CD8-positive, alpha-beta memory T cell (primary cell): ENCODE results near the gene CAST. TPM values are rescaled to one million over a fixed set of nuclear protein-coding genes. Genes with fewer than 3 reads are reported as not detected.
"Not testable (repeated sequence)": the region's sequence is repeated elsewhere in the genome, so short reads cannot be mapped to it uniquely, and the experiment has no call there.

Source experiments
- CTCF ChIA-PET: fragments of 350-600 bp; sonication (Branson Sonifier 250); formaldehyde crosslinking; loops from one replicate; lab custom pipeline; 2021; ENCODE audit warnings: antibody characterized with exemption; lab: Charles Lee
- POLR2A ChIA-PET: fragments of 350-600 bp; sonication (Branson Sonifier 250); formaldehyde crosslinking; loops from one replicate; lab custom pipeline; 2021; ENCODE audit warnings: antibody characterized with exemption; lab: Charles Lee
- DNase-seq, 5 donors: peaks; one replicate each; pipeline versions ENCODE4 v3.0.0 to v3.0.0-alpha.2; 2020 to 2022; ENCODE audit warnings: mixed read lengths in 1 of 5
- H3K27ac ChIP-seq: one replicate; pipeline ENCODE4 v1.7.0; 2013; ENCODE audit warnings: low read depth, mild to moderate bottlenecking, low read length, moderate library complexity
- H3K27me3 ChIP-seq: 2 replicates; pipeline ENCODE4 v1.7.0; 2013; ENCODE audit warnings: low read length, mild to moderate bottlenecking; ENCODE audit not compliant: insufficient read depth, poor library complexity, severe bottlenecking
- H3K36me3 ChIP-seq: 2 replicates; pipeline ENCODE4 v1.7.0; 2013; ENCODE audit warnings: mild to moderate bottlenecking, low read length, moderate library complexity; ENCODE audit not compliant: insufficient read depth
- H3K4me1 ChIP-seq: 2 replicates; pipeline ENCODE4 v1.7.0; 2013; ENCODE audit warnings: mild to moderate bottlenecking, low read length, moderate library complexity; ENCODE audit not compliant: insufficient read depth
- H3K4me3 ChIP-seq: 2 replicates; pipeline ENCODE4 v1.7.0; 2013; ENCODE audit warnings: mild to moderate bottlenecking, low read length
- H3K9me3 ChIP-seq: 2 replicates; pipeline ENCODE4 v1.7.0; 2013; ENCODE audit warnings: mild to moderate bottlenecking, low read length
- H3K27ac Mint-ChIP-seq, 8 donors: one replicate each; pipeline ENCODE4 v1.8.0; 2020 to 2021; ENCODE audit warnings: mixed read lengths in 8 of 8, mild to moderate bottlenecking in 6 of 8, inconsistent platforms in 3 of 8, moderate library complexity in 3 of 8
- H3K27me3 Mint-ChIP-seq, 2 donors: one replicate each; pipeline ENCODE4 v1.8.0; 2020 to 2021; ENCODE audit warnings: mixed read lengths in 2 of 2, mild to moderate bottlenecking in 1 of 2, moderate library complexity in 1 of 2
- H3K36me3 Mint-ChIP-seq, 3 donors: one replicate each; pipeline ENCODE4 v1.8.0; 2020 to 2021; ENCODE audit warnings: mixed read lengths in 3 of 3, inconsistent platforms in 1 of 3, mild to moderate bottlenecking in 1 of 3
- H3K4me1 Mint-ChIP-seq, 3 donors: one replicate each; pipeline ENCODE4 v1.8.0; 2020 to 2021; ENCODE audit warnings: mixed read lengths in 3 of 3, inconsistent platforms in 1 of 3, mild to moderate bottlenecking in 1 of 3
- H3K4me3 Mint-ChIP-seq, 7 donors: one replicate each; pipeline ENCODE4 v1.8.0; 2020 to 2021; ENCODE audit warnings: mixed read lengths in 7 of 7, mild to moderate bottlenecking in 6 of 7, moderate library complexity in 4 of 7, inconsistent platforms in 2 of 7
- H3K9me3 Mint-ChIP-seq, 5 donors: one replicate each; pipeline ENCODE4 v1.8.0; 2020 to 2022; ENCODE audit warnings: mixed read lengths in 5 of 5, mild to moderate bottlenecking in 3 of 5, moderate library complexity in 2 of 5, inconsistent platforms in 1 of 5
- polyA plus RNA-seq: library from polyadenylated mRNA; unstranded; fragments of 300-500 nt; fragmentation: Illumina TruSeq; gene quantifications from one replicate; pipeline ENCODE4 v1.2.3, GENCODE V29; 2021
- total RNA-seq, 2 experiments: library from RNA; stranded (reverse); gene quantifications; one replicate each; pipeline ENCODE4 v1.2.3, GENCODE V29; 2021

Gene CAST
- total and polyA plus RNA-seq, 3 experiments from 2014 or later: 94.6 to 134 (median 127) TPM

DNA sequence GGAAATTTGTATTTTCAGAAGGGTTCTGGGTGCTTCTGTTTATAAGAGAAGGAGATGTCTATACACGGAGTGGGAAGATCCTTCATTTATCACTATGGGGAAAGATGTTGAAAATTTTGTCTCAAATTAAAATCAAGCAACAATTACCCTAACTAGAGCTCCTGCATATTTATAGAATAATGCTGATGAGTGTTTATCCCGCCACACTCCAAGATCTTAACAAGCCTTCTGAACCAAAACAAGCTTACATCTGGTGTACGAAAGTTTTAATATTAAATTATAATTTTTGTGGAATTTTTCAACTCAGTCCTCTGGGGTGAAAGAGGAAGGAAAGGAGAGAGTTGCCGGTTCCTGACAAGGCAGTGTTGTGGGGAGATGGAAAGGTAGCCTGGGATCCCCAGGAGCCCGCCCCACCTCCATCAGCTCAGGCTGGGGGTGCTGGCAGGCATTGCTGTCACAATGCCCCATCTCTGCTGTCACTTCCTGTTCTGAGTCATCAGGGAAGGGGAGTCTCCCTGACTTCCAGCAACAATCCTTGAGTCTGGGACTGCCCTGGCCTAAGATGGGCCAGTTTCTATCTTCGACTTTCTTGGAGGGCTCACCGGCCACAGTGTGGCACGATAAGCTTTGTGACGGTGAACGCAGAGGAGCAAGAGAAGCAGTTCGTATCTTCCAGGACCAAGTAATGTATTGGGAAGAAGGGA lies 81.0 kb downstream of the CAST start:
- H3K4me1 ChIP-seq: no peaks in the 10 kb centered on the region
- POLR2A ChIA-PET: interaction anchor here (1.2 kb wide), 1 partner anchor 10 kb away, joined by 3 read pairs; no protein-coding TSS in a partner anchor
- peak overlapping the region; percentile 21 for H3K27ac ChIP-seq
- peaks cover 9 to 94% (median 18%) of the 10 kb centered on the region in 3 donors for H3K36me3 Mint-ChIP-seq
- no peak overlapping the region for H3K4me3 ChIP-seq
- H3K27me3 ChIP-seq: no peaks in the 10 kb centered on the region
- no peak overlapping the region for H3K4me3 Mint-ChIP-seq
- CTCF ChIA-PET: interaction anchor here (0.8 to 1.7 kb wide), 4 partner anchors 9 to 419 kb away, joined by 3 to 10 read pairs (median 5); no protein-coding TSS in a partner anchor
- H3K9me3 Mint-ChIP-seq: no peaks in the 10 kb centered on the region
- H3K4me1 Mint-ChIP-seq: no peaks in the 10 kb centered on the region
- H3K27me3 Mint-ChIP-seq: no peaks in the 10 kb centered on the region
- peaks cover 67% of the 10 kb centered on the region for H3K36me3 ChIP-seq
- H3K9me3 ChIP-seq: no peaks in the 10 kb centered on the region
- no peak for DNase-seq
- peak overlapping the region in 6 of 8 donors; percentile 39 to 79 (median 62) for H3K27ac Mint-ChIP-seq

GRCh38 chr5:96743805-96744204 lies 81.6 kb downstream of the CAST start:
- H3K27me3 ChIP-seq: no peaks in the 10 kb centered on the region
- H3K36me3 ChIP-seq: peaks cover 69% of the 10 kb centered on the region
- Mint-ChIP-seq H3K27ac (peak overlapping the region in 6 of 8 donors; percentile 1 to 79 (median 55)), H3K27me3 (no peaks in the 10 kb centered on the region), H3K36me3 (peaks cover 9 to 96% (median 23%) of the 10 kb centered on the region in 3 donors), H3K4me1 (no peaks in the 10 kb centered on the region), H3K9me3 (no peaks in the 10 kb centered on the region), H3K4me3 (no peak overlapping the region)
- H3K4me3 ChIP-seq: no peak overlapping the region
- H3K9me3 ChIP-seq: no peaks in the 10 kb centered on the region
- no peak overlapping the region for H3K27ac ChIP-seq
- POLR2A ChIA-PET: interaction anchor here (1.2 kb wide), 1 partner anchor 9 kb away, joined by 3 read pairs; no protein-coding TSS in a partner anchor
- CTCF ChIA-PET: interaction anchor here (0.8 to 1.6 kb wide), 2 partner anchors 9 to 419 kb away, joined by 3 to 10 read pairs; no protein-coding TSS in a partner anchor
- H3K4me1 ChIP-seq: no peaks in the 10 kb centered on the region
- DNase-seq: no peak

- H3K4me1 Mint-ChIP-seq, POLR2A ChIA-PET, H3K4me1 ChIP-seq, H3K27me3 Mint-ChIP-seq, H3K4me3 ChIP-seq, H3K9me3 ChIP-seq, H3K27me3 ChIP-seq, H3K9me3 Mint-ChIP-seq, CTCF ChIA-PET, H3K27ac ChIP-seq, H3K4me3 Mint-ChIP-seq, DNase-seq: not testable (repeated sequence)
- peak overlapping the region in 6 of 8 donors; percentile 1 to 79 (median 55) for H3K27ac Mint-ChIP-seq
- peaks cover 9 to 96% (median 27%) of the 10 kb centered on the region in 3 donors for H3K36me3 Mint-ChIP-seq
- H3K36me3 ChIP-seq: peaks cover 69% of the 10 kb centered on the region
Observed at GRCh38 chr5:96744218-96744617, 82.0 kb downstream of the CAST start.

GRCh38 chr5:96745025-96745424 lies 82.8 kb downstream of the CAST start:
- no peaks in the 10 kb centered on the region for H3K9me3 ChIP-seq
- H3K27me3 Mint-ChIP-seq: no peaks in the 10 kb centered on the region
- ChIA-PET CTCF (interaction anchor here (1.8 kb wide), 1 partner anchor 131 kb away, joined by 4 read pairs; no protein-coding TSS in a partner anchor), POLR2A (no interaction called here)
- peaks cover 63% of the 10 kb centered on the region for H3K36me3 ChIP-seq
- no peaks in the 10 kb centered on the region for H3K4me1 Mint-ChIP-seq
- no peaks in the 10 kb centered on the region for H3K9me3 Mint-ChIP-seq
- no peak overlapping the region for H3K27ac ChIP-seq
- H3K27ac Mint-ChIP-seq: peak overlapping the region in 5 of 8 donors; percentile 7 to 76 (median 25)
- H3K27me3 ChIP-seq: no peaks in the 10 kb centered on the region
- no peak for DNase-seq
- H3K36me3 Mint-ChIP-seq: peaks cover 9 to 96% (median 27%) of the 10 kb centered on the region in 3 donors
- no peaks in the 10 kb centered on the region for H3K4me1 ChIP-seq
- H3K4me3 ChIP-seq: no peak overlapping the region
- no peak overlapping the region for H3K4me3 Mint-ChIP-seq

DNA sequence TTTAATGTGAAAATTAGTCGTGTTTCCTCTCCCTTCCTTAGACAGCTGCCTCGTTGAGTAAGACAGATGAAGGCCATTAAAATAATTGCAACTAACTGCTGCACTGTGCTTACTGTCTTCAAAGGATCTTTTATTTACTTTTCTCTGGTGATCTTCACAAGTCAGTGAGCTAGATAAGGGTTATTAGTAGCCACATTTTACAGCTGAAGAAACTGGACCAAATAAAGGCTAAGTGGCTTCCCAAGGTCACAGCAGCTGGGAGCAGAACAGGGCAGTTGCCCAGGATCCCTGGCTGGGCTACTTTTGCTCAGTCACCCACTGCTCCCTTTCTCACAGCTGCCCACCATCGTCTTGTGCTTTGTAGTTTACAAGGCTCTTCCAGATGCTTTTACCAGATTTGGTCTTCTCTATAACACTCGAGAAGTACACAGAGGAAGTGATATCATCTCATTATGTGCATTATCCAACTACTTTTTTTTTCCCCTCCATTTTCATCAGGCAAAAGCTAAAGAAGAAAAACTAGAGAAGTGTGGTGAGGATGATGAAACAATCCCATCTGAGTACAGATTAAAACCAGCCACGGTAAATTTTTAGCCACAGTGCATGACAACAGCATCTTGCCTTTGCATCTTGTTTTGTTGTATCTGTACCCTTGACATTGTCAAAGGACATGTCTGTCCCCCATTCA lies 83.8 kb downstream of the CAST start:
- no peaks in the 10 kb centered on the region for H3K4me1 ChIP-seq
- H3K9me3 ChIP-seq: no peaks in the 10 kb centered on the region
- H3K27me3 Mint-ChIP-seq: no peaks in the 10 kb centered on the region
- no peak overlapping the region for H3K27ac ChIP-seq
- peaks cover 58% of the 10 kb centered on the region for H3K36me3 ChIP-seq
- POLR2A ChIA-PET: no interaction called here
- no peak for DNase-seq
- no peaks in the 10 kb centered on the region for H3K9me3 Mint-ChIP-seq
- peaks cover 5 to 95% (median 21%) of the 10 kb centered on the region in 3 donors for H3K36me3 Mint-ChIP-seq
- no peaks in the 10 kb centered on the region for H3K27me3 ChIP-seq
- CTCF ChIA-PET: interaction anchor here (1.8 to 2.0 kb wide), 2 partner anchors 17 to 132 kb away, joined by 4 read pairs; no protein-coding TSS in a partner anchor
- peak overlapping the region in 7 of 8 donors; percentile 23 to 92 (median 64) for H3K27ac Mint-ChIP-seq
- no peak overlapping the region for H3K4me3 ChIP-seq
- H3K4me3 Mint-ChIP-seq: no peak overlapping the region
- no peaks in the 10 kb centered on the region for H3K4me1 Mint-ChIP-seq

- no peak overlapping the region for H3K27ac ChIP-seq
- H3K27ac Mint-ChIP-seq: peak overlapping the region in 2 of 8 donors; percentile 0 to 69
- no peaks in the 10 kb centered on the region for H3K9me3 Mint-ChIP-seq
- no peak overlapping the region for H3K4me3 Mint-ChIP-seq
- H3K27me3 Mint-ChIP-seq: no peaks in the 10 kb centered on the region
- no peaks in the 10 kb centered on the region for H3K27me3 ChIP-seq
- peaks cover 42% of the 10 kb centered on the region for H3K36me3 ChIP-seq
- DNase-seq: no peak
- peaks cover 0 to 2% (median 0%) of the 10 kb centered on the region in 3 donors for H3K4me1 Mint-ChIP-seq
- no peak overlapping the region for H3K4me3 ChIP-seq
- ChIA-PET CTCF (interaction anchor here (1.4 kb wide), 1 partner anchor 74 kb away, joined by 3 read pairs; no protein-coding TSS in a partner anchor), POLR2A (no interaction called here)
- H3K9me3 ChIP-seq: no peaks in the 10 kb centered on the region
- no peaks in the 10 kb centered on the region for H3K4me1 ChIP-seq
- peaks cover 3 to 92% (median 25%) of the 10 kb centered on the region in 3 donors for H3K36me3 Mint-ChIP-seq
Observed at GRCh38 chr5:96747720-96748119, 85.5 kb downstream of the CAST start.

- H3K4me3 ChIP-seq: no peak overlapping the region
- ChIA-PET POLR2A (interaction anchor here (0.7 kb wide), 1 partner anchor 413 kb away, joined by 3 read pairs; no protein-coding TSS in a partner anchor), CTCF (interaction anchor here (1.0 to 4.7 kb wide), 4 partner anchors 14 to 413 kb away, joined by 3 to 49 read pairs (median 6); no protein-coding TSS in a partner anchor)
- DNase-seq: no peak
- Mint-ChIP-seq H3K9me3 (no peaks in the 10 kb centered on the region), H3K4me3 (no peak overlapping the region), H3K4me1 (peaks cover 0 to 4% (median 0%) of the 10 kb centered on the region in 3 donors), H3K27ac (peak overlapping the region in 4 of 8 donors; percentile 17 to 87 (median 42)), H3K36me3 (peaks cover 4 to 91% (median 25%) of the 10 kb centered on the region in 3 donors), H3K27me3 (no peaks in the 10 kb centered on the region)
- H3K36me3 ChIP-seq: peaks cover 53% of the 10 kb centered on the region
- no peaks in the 10 kb centered on the region for H3K27me3 ChIP-seq
- H3K27ac ChIP-seq: no peak overlapping the region
- no peaks in the 10 kb centered on the region for H3K4me1 ChIP-seq
- H3K9me3 ChIP-seq: no peaks in the 10 kb centered on the region
Observed at GRCh38 chr5:96750110-96750822, 88.1 kb downstream of the CAST start.
